Mesothelial cell of epicardium (in vitro differentiated cells): ENCODE data around the gene KIAA0319L. TPM values are rescaled to one million over a fixed set of nuclear protein-coding genes. Genes with fewer than 3 reads are reported as not detected.

Source experiments
- DNase-seq, 2 experiments: peaks; one replicate each; pipeline ENCODE4 v3.0.0; 2021; ENCODE audit warnings: low spot score in 2 of 2; ENCODE audit not compliant: unreplicated experiment in 2 of 2
- H3K27ac Mint-ChIP-seq: 2 replicates; pipeline ENCODE4 v1.8.0; 2021; ENCODE audit warnings: mixed read lengths
- H3K27me3 Mint-ChIP-seq: 2 replicates; pipeline ENCODE4 v1.8.0; 2021; ENCODE audit warnings: low read depth, mixed read lengths
- H3K36me3 Mint-ChIP-seq: 2 replicates; pipeline ENCODE4 v1.8.0; 2021; ENCODE audit warnings: mixed read lengths
- H3K4me1 Mint-ChIP-seq: 2 replicates; pipeline ENCODE4 v1.8.0; 2021; ENCODE audit warnings: mixed read lengths
- H3K4me3 Mint-ChIP-seq: 2 replicates; pipeline ENCODE4 v1.8.0; 2021; ENCODE audit warnings: mild to moderate bottlenecking, moderate library complexity, mixed read lengths
- H3K9me3 Mint-ChIP-seq: 2 replicates; pipeline ENCODE4 v1.8.0; 2021; ENCODE audit warnings: mixed read lengths
- total RNA-seq: library from RNA; stranded (reverse); gene quantifications from 3 replicates; pipeline ENCODE4 v1.2.1, GENCODE V29; 2021
- TF ChIP-seq, protein P1 (sequence below): fragments of 200-600 bp; sonication (generic); IDR thresholded peaks from one replicate; pipeline ENCODE4 v1.5.0; 2021; ENCODE audit warnings: antibody characterized with exemption; ENCODE audit not compliant: unreplicated experiment

Gene KIAA0319L
- total RNA-seq, 1 donor from 2014 or later = 72.5 TPM

- DNase-seq = no peak
- H3K36me3 Mint-ChIP-seq = no peaks in the 10 kb centered on the region
- TF ChIP-seq, protein P1, sequence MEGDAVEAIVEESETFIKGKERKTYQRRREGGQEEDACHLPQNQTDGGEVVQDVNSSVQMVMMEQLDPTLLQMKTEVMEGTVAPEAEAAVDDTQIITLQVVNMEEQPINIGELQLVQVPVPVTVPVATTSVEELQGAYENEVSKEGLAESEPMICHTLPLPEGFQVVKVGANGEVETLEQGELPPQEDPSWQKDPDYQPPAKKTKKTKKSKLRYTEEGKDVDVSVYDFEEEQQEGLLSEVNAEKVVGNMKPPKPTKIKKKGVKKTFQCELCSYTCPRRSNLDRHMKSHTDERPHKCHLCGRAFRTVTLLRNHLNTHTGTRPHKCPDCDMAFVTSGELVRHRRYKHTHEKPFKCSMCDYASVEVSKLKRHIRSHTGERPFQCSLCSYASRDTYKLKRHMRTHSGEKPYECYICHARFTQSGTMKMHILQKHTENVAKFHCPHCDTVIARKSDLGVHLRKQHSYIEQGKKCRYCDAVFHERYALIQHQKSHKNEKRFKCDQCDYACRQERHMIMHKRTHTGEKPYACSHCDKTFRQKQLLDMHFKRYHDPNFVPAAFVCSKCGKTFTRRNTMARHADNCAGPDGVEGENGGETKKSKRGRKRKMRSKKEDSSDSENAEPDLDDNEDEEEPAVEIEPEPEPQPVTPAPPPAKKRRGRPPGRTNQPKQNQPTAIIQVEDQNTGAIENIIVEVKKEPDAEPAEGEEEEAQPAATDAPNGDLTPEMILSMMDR = no peak
- peak overlapping the region; percentile 95 for H3K4me3 Mint-ChIP-seq
- H3K27me3 Mint-ChIP-seq = no peaks in the 10 kb centered on the region
- no peak overlapping the region for H3K27ac Mint-ChIP-seq
- H3K4me1 Mint-ChIP-seq = peaks cover 29% of the 10 kb centered on the region
- no peaks in the 10 kb centered on the region for H3K9me3 Mint-ChIP-seq
Measured at GRCh38 chr1:35559317-35559944, 2.2 kb upstream of the KIAA0319L start.

- TF ChIP-seq, protein P1 = no peak
- Mint-ChIP-seq H3K27ac (peak overlapping the region; percentile 95), H3K4me3 (peak overlapping the region; percentile 95), H3K9me3 (no peaks in the 10 kb centered on the region), H3K27me3 (no peaks in the 10 kb centered on the region), H3K4me1 (peaks cover 33% of the 10 kb centered on the region), H3K36me3 (no peaks in the 10 kb centered on the region)
- no peak for DNase-seq
Measured at GRCh38 chr1:35558374-35559316, 1.4 kb upstream of the KIAA0319L start.

- H3K27me3 Mint-ChIP-seq = no peaks in the 10 kb centered on the region
- peak; percentile 93 to 95 for DNase-seq
- TF ChIP-seq, protein P1 = no peak
- peak within 1 kb of the TSS; percentile 95 for H3K4me3 Mint-ChIP-seq
- no peaks in the 10 kb centered on the region for H3K36me3 Mint-ChIP-seq
- H3K9me3 Mint-ChIP-seq = no peaks in the 10 kb centered on the region
- H3K27ac Mint-ChIP-seq = peak within 1 kb of the TSS; percentile 95
- peaks cover 39% of the 10 kb centered on the region for H3K4me1 Mint-ChIP-seq
Measured at GRCh38 chr1:35557611-35558373, 589 bp upstream of the KIAA0319L start, which contains the start of gene NCDN. Gene NCDN, plus strand, starts transcription at chr1:35557799. Its CDS starts 392 bp downstream, at chr1:35558191.

- no peaks in the 10 kb centered on the region for H3K27me3 Mint-ChIP-seq
Measured at GRCh38 chr1:35556484-35557117, 602 bp downstream of the KIAA0319L start.

More at GRCh38 chr1:35556484-35557117, 602 bp downstream of the KIAA0319L start:
- TF ChIP-seq, protein P1 = no peak
- no peak for DNase-seq
- Mint-ChIP-seq H3K9me3 (no peaks in the 10 kb centered on the region), H3K36me3 (peaks cover 4% of the 10 kb centered on the region), H3K27ac (peak overlapping the region; percentile 73), H3K4me1 (peaks cover 38% of the 10 kb centered on the region), H3K4me3 (peak overlapping the region; percentile 95)
